Endothelial cell of umbilical vein (primary cell): ENCODE results near the gene TEKTIP1.

Experiments
- MAX ChIP-seq: IDR thresholded peaks from 2 replicates; pipeline ENCODE4 v1.6.1; 2011; ENCODE audit not compliant: insufficient read depth, insufficient read length
- POLR2A ChIP-seq: IDR thresholded peaks from 2 replicates; pipeline ENCODE4 v1.6.1; 2012; ENCODE audit warnings: low read depth, mild to moderate bottlenecking, control low read depth, low read length
- POLR2AphosphoS5 ChIP-seq: IDR thresholded peaks from 2 replicates; pipeline ENCODE4 v1.6.1; 2012; ENCODE audit warnings: low read depth, mild to moderate bottlenecking, control low read depth, low read length, moderate library complexity; ENCODE audit not compliant: insufficient read depth
- TF ChIP-seq, protein P1 (sequence below), 2 donors: IDR thresholded peaks; 1 replicate in 1 of 2; 2 replicates in 1 of 2; pipeline ENCODE4 v1.5.1; 2011; ENCODE audit warnings: low read length in 2 of 2, mild to moderate bottlenecking in 2 of 2, moderate library complexity in 2 of 2, control low read depth in 1 of 2, inconsistent platforms in 1 of 2, low read depth in 1 of 2; ENCODE audit not compliant: insufficient read depth in 1 of 2; ENCODE audit errors: extremely low read depth in 1 of 2

GRCh38 chr19:3535563-3535965 is 3.4 kb upstream of the TEKTIP1 start:
- no peak for TF ChIP-seq POLR2AphosphoS5
- TF ChIP-seq, protein P1, sequence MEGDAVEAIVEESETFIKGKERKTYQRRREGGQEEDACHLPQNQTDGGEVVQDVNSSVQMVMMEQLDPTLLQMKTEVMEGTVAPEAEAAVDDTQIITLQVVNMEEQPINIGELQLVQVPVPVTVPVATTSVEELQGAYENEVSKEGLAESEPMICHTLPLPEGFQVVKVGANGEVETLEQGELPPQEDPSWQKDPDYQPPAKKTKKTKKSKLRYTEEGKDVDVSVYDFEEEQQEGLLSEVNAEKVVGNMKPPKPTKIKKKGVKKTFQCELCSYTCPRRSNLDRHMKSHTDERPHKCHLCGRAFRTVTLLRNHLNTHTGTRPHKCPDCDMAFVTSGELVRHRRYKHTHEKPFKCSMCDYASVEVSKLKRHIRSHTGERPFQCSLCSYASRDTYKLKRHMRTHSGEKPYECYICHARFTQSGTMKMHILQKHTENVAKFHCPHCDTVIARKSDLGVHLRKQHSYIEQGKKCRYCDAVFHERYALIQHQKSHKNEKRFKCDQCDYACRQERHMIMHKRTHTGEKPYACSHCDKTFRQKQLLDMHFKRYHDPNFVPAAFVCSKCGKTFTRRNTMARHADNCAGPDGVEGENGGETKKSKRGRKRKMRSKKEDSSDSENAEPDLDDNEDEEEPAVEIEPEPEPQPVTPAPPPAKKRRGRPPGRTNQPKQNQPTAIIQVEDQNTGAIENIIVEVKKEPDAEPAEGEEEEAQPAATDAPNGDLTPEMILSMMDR (IDR thresholded peaks at IDR 0.05; ENCODE audit: extremely low read depth in 1 of 2, insufficient read depth in 1 of 2, low read depth in 1 of 2, low read length in 2 of 2): no peak
- no peak for TF ChIP-seq MAX
- no peak for TF ChIP-seq POLR2A
